Lower leg skin (tissue), 3 donors: ENCODE data around the gene ZNF773.

Source experiments
- POLR2A ChIP-seq, 2 donors: fragments of 450-650 bp; IDR thresholded peaks; one replicate each; pipeline ENCODE4 v1.6.1; 2016 to 2017; ENCODE audit warnings: antibody characterized with exemption in 2 of 2, mild to moderate bottlenecking in 1 of 2, moderate library complexity in 1 of 2
- TF ChIP-seq, protein P1 (sequence below), 3 donors: fragments of 450-650 bp; IDR thresholded peaks; one replicate each; pipeline ENCODE4 v1.5.1; 2016; ENCODE audit warnings: antibody characterized with exemption in 3 of 3, mild to moderate bottlenecking in 3 of 3, moderate library complexity in 2 of 3

- TF ChIP-seq, protein P1, sequence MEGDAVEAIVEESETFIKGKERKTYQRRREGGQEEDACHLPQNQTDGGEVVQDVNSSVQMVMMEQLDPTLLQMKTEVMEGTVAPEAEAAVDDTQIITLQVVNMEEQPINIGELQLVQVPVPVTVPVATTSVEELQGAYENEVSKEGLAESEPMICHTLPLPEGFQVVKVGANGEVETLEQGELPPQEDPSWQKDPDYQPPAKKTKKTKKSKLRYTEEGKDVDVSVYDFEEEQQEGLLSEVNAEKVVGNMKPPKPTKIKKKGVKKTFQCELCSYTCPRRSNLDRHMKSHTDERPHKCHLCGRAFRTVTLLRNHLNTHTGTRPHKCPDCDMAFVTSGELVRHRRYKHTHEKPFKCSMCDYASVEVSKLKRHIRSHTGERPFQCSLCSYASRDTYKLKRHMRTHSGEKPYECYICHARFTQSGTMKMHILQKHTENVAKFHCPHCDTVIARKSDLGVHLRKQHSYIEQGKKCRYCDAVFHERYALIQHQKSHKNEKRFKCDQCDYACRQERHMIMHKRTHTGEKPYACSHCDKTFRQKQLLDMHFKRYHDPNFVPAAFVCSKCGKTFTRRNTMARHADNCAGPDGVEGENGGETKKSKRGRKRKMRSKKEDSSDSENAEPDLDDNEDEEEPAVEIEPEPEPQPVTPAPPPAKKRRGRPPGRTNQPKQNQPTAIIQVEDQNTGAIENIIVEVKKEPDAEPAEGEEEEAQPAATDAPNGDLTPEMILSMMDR (IDR thresholded peaks at IDR 0.05), result no peak
- no peak for TF ChIP-seq POLR2A (IDR thresholded peaks at IDR 0.05)
Observed at GRCh38 chr19:57537953-57538547, 38.3 kb downstream of the ZNF773 start.
